Astrocyte (in vitro differentiated cells and primary cell): ENCODE data around the gene FBLN5. TPM values are rescaled to one million over a fixed set of nuclear protein-coding genes. Genes with fewer than 3 reads are reported as not detected.
A peak's percentile ranks its signal among the peaks of the same experiment; 100 is the strongest.

Experiments
- DNase-seq: peaks from one replicate; pipeline ENCODE4 v3.0.0-alpha.2; 2010; ENCODE audit warnings: low read depth
- FAIRE-seq: peaks from 2 replicates; lab custom pipeline; 2011; peaks lifted over from hg19 to GRCh38; lab: Jason Lieb, UNC
- H2AFZ ChIP-seq: 2 replicates; pipeline ENCODE4 v1.6.0; 2012; ENCODE audit warnings: low read depth, low read length, inconsistent platforms
- H3K27ac ChIP-seq: 2 replicates; pipeline ENCODE4 v1.5.1; 2011; ENCODE audit warnings: low read depth, low read length, inconsistent platforms
- H3K27me3 ChIP-seq: 2 replicates; pipeline ENCODE4 v1.6.0; 2011; ENCODE audit warnings: low read length, inconsistent platforms; ENCODE audit not compliant: insufficient read depth
- H3K36me3 ChIP-seq: 2 replicates; pipeline ENCODE4 v1.5.1; 2011; ENCODE audit warnings: low read length, inconsistent platforms; ENCODE audit not compliant: insufficient read depth
- H3K4me1 ChIP-seq: 2 replicates; pipeline ENCODE4 v1.5.1; 2011; ENCODE audit warnings: low read length, inconsistent platforms; ENCODE audit not compliant: insufficient read depth
- H3K4me2 ChIP-seq: 2 replicates; pipeline ENCODE4 v1.6.0; 2012; ENCODE audit warnings: low read length, inconsistent platforms
- H3K4me3 ChIP-seq: 2 replicates; pipeline ENCODE4 v1.5.1; 2011; ENCODE audit warnings: low read depth, mild to moderate bottlenecking, low read length, inconsistent platforms; ENCODE audit not compliant: insufficient read depth
- H3K79me2 ChIP-seq: 2 replicates; pipeline ENCODE4 v1.6.0; 2012; ENCODE audit warnings: mild to moderate bottlenecking, low read length, inconsistent platforms; ENCODE audit not compliant: insufficient read depth
- H3K9ac ChIP-seq: 2 replicates; pipeline ENCODE4 v1.6.0; 2012; ENCODE audit warnings: mild to moderate bottlenecking, low read length, inconsistent platforms
- H3K9me3 ChIP-seq: 2 replicates; pipeline ENCODE4 v1.5.1; 2012; ENCODE audit warnings: low read depth, mild to moderate bottlenecking, low read length, inconsistent platforms; ENCODE audit not compliant: insufficient read depth
- H4K20me1 ChIP-seq: 2 replicates; pipeline ENCODE4 v1.6.0; 2012; ENCODE audit warnings: low read length, inconsistent platforms; ENCODE audit not compliant: insufficient read depth
- H3K27ac Mint-ChIP-seq: one replicate; pipeline ENCODE4 v1.8.0; 2021; ENCODE audit warnings: mild to moderate bottlenecking, mixed read lengths; ENCODE audit not compliant: unreplicated experiment
- H3K27me3 Mint-ChIP-seq: one replicate; pipeline ENCODE4 v1.8.0; 2021; ENCODE audit warnings: low read depth, mixed read lengths; ENCODE audit not compliant: unreplicated experiment
- H3K36me3 Mint-ChIP-seq: one replicate; pipeline ENCODE4 v1.8.0; 2021; ENCODE audit warnings: low read depth, mixed read lengths; ENCODE audit not compliant: unreplicated experiment
- H3K4me1 Mint-ChIP-seq: one replicate; pipeline ENCODE4 v1.8.0; 2021; ENCODE audit warnings: low read depth, mixed read lengths; ENCODE audit not compliant: unreplicated experiment
- H3K4me3 Mint-ChIP-seq: one replicate; pipeline ENCODE4 v1.8.0; 2021; ENCODE audit warnings: mild to moderate bottlenecking, moderate library complexity, mixed read lengths; ENCODE audit not compliant: unreplicated experiment
- H3K9me3 Mint-ChIP-seq: one replicate; pipeline ENCODE4 v1.8.0; 2021; ENCODE audit warnings: mild to moderate bottlenecking, mixed read lengths; ENCODE audit not compliant: unreplicated experiment
- EZH2 ChIP-seq: IDR thresholded peaks from 2 replicates; pipeline ENCODE4 v1.6.1; 2012; ENCODE audit warnings: mild to moderate bottlenecking, low read length, inconsistent platforms; ENCODE audit not compliant: insufficient read depth
- total RNA-seq: library from RNA; stranded (reverse); gene quantifications from 2 replicates; pipeline ENCODE4 v1.2.1, GENCODE V29; 2021
- TF ChIP-seq, protein P1 (sequence below): IDR thresholded peaks from 2 replicates; pipeline ENCODE4 v1.5.1; 2011; ENCODE audit warnings: low read depth, mild to moderate bottlenecking, inconsistent platforms, low read length, moderate library complexity; ENCODE audit not compliant: insufficient read depth

FBLN5 gene
- total RNA-seq, 1 donor from 2014 or later: 12.5 TPM

DNA sequence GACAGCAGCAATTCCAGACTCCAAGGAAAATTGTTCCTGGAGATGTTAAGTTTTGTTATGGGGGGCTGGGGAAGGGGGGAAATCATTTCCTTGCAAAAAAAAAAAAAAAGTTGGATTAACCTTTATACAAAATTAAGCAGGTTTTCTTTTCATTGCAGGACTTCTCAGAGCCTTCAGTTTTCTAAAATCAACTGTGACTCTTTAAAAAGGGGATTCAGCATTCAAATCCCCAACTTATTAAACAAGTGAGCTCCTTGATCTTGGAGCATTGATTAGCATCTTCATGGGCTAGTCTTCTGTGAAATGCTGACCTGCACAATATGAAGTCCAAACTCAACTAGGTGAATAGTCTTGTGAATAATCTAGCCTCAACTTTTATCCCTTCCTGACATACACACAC, 87.3 kb downstream of the FBLN5 start:
- Mint-ChIP-seq H3K4me1 (peaks cover 8% of the 10 kb centered on the region), H3K36me3 (no peaks in the 10 kb centered on the region), H3K27me3 (peaks cover 29% of the 10 kb centered on the region), H3K27ac (no peak overlapping the region), H3K4me3 (no peak overlapping the region), H3K9me3 (no peaks in the 10 kb centered on the region)
- H3K27ac ChIP-seq: no peak overlapping the region
- DNase-seq (no peak), FAIRE-seq (no peak)
- no peaks in the 10 kb centered on the region for H3K36me3 ChIP-seq
- TF ChIP-seq, protein P1, sequence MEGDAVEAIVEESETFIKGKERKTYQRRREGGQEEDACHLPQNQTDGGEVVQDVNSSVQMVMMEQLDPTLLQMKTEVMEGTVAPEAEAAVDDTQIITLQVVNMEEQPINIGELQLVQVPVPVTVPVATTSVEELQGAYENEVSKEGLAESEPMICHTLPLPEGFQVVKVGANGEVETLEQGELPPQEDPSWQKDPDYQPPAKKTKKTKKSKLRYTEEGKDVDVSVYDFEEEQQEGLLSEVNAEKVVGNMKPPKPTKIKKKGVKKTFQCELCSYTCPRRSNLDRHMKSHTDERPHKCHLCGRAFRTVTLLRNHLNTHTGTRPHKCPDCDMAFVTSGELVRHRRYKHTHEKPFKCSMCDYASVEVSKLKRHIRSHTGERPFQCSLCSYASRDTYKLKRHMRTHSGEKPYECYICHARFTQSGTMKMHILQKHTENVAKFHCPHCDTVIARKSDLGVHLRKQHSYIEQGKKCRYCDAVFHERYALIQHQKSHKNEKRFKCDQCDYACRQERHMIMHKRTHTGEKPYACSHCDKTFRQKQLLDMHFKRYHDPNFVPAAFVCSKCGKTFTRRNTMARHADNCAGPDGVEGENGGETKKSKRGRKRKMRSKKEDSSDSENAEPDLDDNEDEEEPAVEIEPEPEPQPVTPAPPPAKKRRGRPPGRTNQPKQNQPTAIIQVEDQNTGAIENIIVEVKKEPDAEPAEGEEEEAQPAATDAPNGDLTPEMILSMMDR: no peak
- no peak for TF ChIP-seq EZH2
- no peaks in the 10 kb centered on the region for H4K20me1 ChIP-seq
- H3K79me2 ChIP-seq: no peaks in the 10 kb centered on the region
- peaks cover 7% of the 10 kb centered on the region for H3K27me3 ChIP-seq
- H3K9me3 ChIP-seq: no peaks in the 10 kb centered on the region
- H3K4me3 ChIP-seq: no peak overlapping the region
- H3K4me1 ChIP-seq: peaks cover 9% of the 10 kb centered on the region
- H2AFZ ChIP-seq: no peak overlapping the region
- no peak overlapping the region for H3K9ac ChIP-seq
- no peak overlapping the region for H3K4me2 ChIP-seq

DNA sequence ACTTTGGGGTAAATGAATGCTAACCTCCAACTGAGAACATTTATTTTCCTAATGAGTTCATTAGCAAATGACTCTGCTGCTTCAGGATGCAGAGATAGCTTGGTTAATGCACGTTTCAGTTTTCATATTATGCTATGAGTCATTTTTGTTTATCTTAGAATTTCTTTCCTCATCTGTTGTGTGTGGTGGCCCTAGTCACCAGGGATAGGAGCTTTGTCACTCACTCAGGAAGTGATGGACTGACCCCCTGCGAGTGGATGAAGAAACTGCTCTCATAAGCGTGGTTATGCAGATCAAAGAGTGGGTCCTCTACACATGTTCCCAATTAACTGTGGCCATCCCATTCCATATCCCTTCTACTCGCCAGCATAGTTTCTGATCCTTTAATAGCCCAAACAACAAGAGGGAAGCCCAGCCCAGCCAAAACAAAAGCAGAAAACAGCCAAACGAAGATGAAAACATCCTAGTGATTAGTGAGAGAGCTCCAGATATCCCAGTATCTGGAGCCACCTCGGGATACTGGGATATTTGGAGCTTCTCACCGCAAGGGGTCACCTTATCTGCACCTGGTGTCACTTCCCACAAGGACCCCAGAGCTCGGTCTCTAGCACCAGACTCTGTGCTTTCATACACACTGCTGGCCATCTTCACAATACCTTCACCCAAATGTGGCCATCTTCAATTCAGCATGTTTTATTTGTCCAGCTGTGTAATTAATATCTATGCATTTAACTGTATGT, 88.8 kb downstream of the FBLN5 start:
- H3K27me3 ChIP-seq: peaks cover 7% of the 10 kb centered on the region
- H3K4me3 ChIP-seq: no peak overlapping the region
- TF ChIP-seq, protein P1: no peak
- no peak for TF ChIP-seq EZH2
- H3K79me2 ChIP-seq: no peaks in the 10 kb centered on the region
- FAIRE-seq (no peak), DNase-seq (no peak)
- H2AFZ ChIP-seq: no peak overlapping the region
- H3K9ac ChIP-seq: no peak overlapping the region
- H3K4me1 ChIP-seq: peaks cover 9% of the 10 kb centered on the region
- Mint-ChIP-seq H3K36me3 (no peaks in the 10 kb centered on the region), H3K27ac (no peak overlapping the region), H3K4me1 (peaks cover 8% of the 10 kb centered on the region), H3K27me3 (peaks cover 36% of the 10 kb centered on the region), H3K4me3 (no peak overlapping the region), H3K9me3 (no peaks in the 10 kb centered on the region)
- H3K9me3 ChIP-seq: no peaks in the 10 kb centered on the region
- no peaks in the 10 kb centered on the region for H3K36me3 ChIP-seq
- peak overlapping the region; percentile 53 for H3K4me2 ChIP-seq
- H3K27ac ChIP-seq: no peak overlapping the region
- H4K20me1 ChIP-seq: no peaks in the 10 kb centered on the region

DNA sequence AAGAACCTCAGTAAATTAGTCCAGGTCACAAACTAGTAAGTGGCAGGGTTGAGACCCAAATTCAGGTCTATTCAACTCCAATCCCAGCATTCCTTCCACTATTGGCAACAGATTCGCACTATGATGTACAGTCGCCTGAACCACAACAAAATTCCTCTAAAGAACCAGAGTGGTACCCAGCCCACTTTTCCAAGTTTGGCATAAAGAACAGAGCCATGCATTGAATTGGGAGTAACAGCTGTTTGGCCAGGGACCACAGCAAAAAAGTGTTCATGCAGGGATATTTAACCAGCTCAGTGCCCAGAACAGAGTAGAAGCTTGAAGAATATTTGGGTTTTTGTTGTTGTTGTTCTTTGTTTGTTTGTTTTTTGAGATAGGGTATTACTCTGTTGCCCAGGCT, 89.9 kb downstream of the FBLN5 start:
- Mint-ChIP-seq H3K4me3 (no peak overlapping the region), H3K9me3 (no peaks in the 10 kb centered on the region), H3K36me3 (no peaks in the 10 kb centered on the region), H3K27me3 (peaks cover 39% of the 10 kb centered on the region), H3K4me1 (peaks cover 8% of the 10 kb centered on the region), H3K27ac (no peak overlapping the region)
- H4K20me1 ChIP-seq: no peaks in the 10 kb centered on the region
- H3K79me2 ChIP-seq: no peaks in the 10 kb centered on the region
- no peak overlapping the region for H3K4me2 ChIP-seq
- peaks cover 9% of the 10 kb centered on the region for H3K4me1 ChIP-seq
- no peak overlapping the region for H2AFZ ChIP-seq
- no peak overlapping the region for H3K27ac ChIP-seq
- FAIRE-seq (no peak), DNase-seq (no peak)
- no peak overlapping the region for H3K9ac ChIP-seq
- TF ChIP-seq, protein P1: no peak
- no peak for TF ChIP-seq EZH2
- no peak overlapping the region for H3K4me3 ChIP-seq
- H3K27me3 ChIP-seq: peaks cover 6% of the 10 kb centered on the region
- no peaks in the 10 kb centered on the region for H3K9me3 ChIP-seq
- H3K36me3 ChIP-seq: no peaks in the 10 kb centered on the region
